PC-3 (cell line): ENCODE measurements around the gene AKAP13. TPM values are rescaled to one million over a fixed set of nuclear protein-coding genes. Genes with fewer than 3 reads are reported as not detected.

Source experiments
- ATAC-seq: fragments of 200-7000 bp; cut with Tn5 transposase; 2 replicates; pipeline ENCODE4 v1.9.1; 2020; ENCODE audit warnings: mild to moderate bottlenecking, moderate library complexity
- BruUV-seq: library from RNA; stranded (reverse); fragments of 400-500 nt; replicated peaks from 2 replicates; lab custom pipeline; 2021; lab: Mats Ljungman, UMichigan
- CTCF ChIA-PET: fragments of 300-600 bp; sonication (Branson Sonifier 250); formaldehyde crosslinking; loops from one replicate; lab custom pipeline; 2022; ENCODE audit warnings: antibody characterized with exemption; lab: Charles Lee
- POLR2A ChIA-PET: fragments of 300-600 bp; sonication (Branson Sonifier 250); formaldehyde crosslinking; loops from one replicate; lab custom pipeline; 2022; ENCODE audit warnings: antibody characterized with exemption; ENCODE audit not compliant: unreplicated experiment; lab: Charles Lee
- DNase-seq: peaks from one replicate; pipeline ENCODE4 v3.0.0-alpha.2; 2015
- H2AFZ ChIP-seq: fragments of 300-600 bp; sonication (generic); 2 replicates; pipeline ENCODE4 v1.6.0; 2016; ENCODE audit warnings: antibody characterized with exemption, low read length
- H3F3A ChIP-seq: fragments of 300-600 bp; sonication (generic); one replicate; pipeline ENCODE4 v1.6.0; 2017; ENCODE audit warnings: antibody characterized with exemption, low read length, control low read depth, mild to moderate bottlenecking; ENCODE audit not compliant: unreplicated experiment
- H3K27ac ChIP-seq: fragments of 300-600 bp; sonication (generic); 2 replicates; pipeline ENCODE4 v1.5.1; 2016; ENCODE audit warnings: mild to moderate bottlenecking, low read length
- H3K27me3 ChIP-seq: fragments of 300-600 bp; sonication (generic); 2 replicates; pipeline ENCODE4 v1.6.1; 2016; ENCODE audit warnings: low read length, mixed read lengths
- H3K36me3 ChIP-seq: fragments of 300-600 bp; sonication (generic); 2 replicates; pipeline ENCODE4 v1.6.1; 2016; ENCODE audit warnings: low read depth, mixed run types, low read length, mixed read lengths
- H3K4me1 ChIP-seq: fragments of 300-600 bp; sonication (generic); 2 replicates; pipeline ENCODE4 v1.5.1; 2016; ENCODE audit warnings: low read length; ENCODE audit not compliant: insufficient read depth
- H3K4me2 ChIP-seq: fragments of 300-600 bp; sonication (generic); 2 replicates; pipeline ENCODE4 v1.6.0; 2016; ENCODE audit warnings: low read length
- H3K4me3 ChIP-seq: fragments of 300-600 bp; sonication (generic); 2 replicates; pipeline ENCODE4 v1.5.1; 2016; ENCODE audit warnings: mild to moderate bottlenecking, low read length, mixed read lengths
- H3K79me2 ChIP-seq: fragments of 300-600 bp; sonication (generic); 2 replicates; pipeline ENCODE4 v1.6.1; 2017; ENCODE audit warnings: low read length, mixed read lengths
- H3K9ac ChIP-seq: fragments of 300-600 bp; sonication (generic); 2 replicates; pipeline ENCODE4 v1.6.0; 2016; ENCODE audit warnings: mild to moderate bottlenecking, low read length
- H3K9me2 ChIP-seq: fragments of 300-600 bp; sonication (generic); replicated peaks from 2 replicates; pipeline ENCODE4 v1.6.1; 2016; ENCODE audit warnings: mixed run types, low read length, mixed read lengths
- H3K9me3 ChIP-seq: fragments of 300-600 bp; sonication (generic); 2 replicates; pipeline ENCODE4 v1.6.1; 2016; ENCODE audit warnings: low read length, mixed read lengths
- H4K20me1 ChIP-seq: fragments of 300-600 bp; sonication (generic); 2 replicates; pipeline ENCODE4 v1.6.1; 2016; ENCODE audit warnings: low read length, mixed read lengths
- CTCF ChIP-seq: fragments of 300-600 bp; sonication (generic); conservative IDR thresholded peaks from 2 replicates; pipeline ENCODE4 v1.5.1; 2017; ENCODE audit warnings: antibody characterized with exemption, low read depth, mild to moderate bottlenecking, low read length
- EZH2 ChIP-seq: fragments of 300-600 bp; sonication (generic); IDR thresholded peaks from one replicate; pipeline ENCODE4 v1.6.1; 2017; ENCODE audit warnings: antibody characterized with exemption, mild to moderate bottlenecking, low read length; ENCODE audit not compliant: unreplicated experiment
- EZH2phosphoT487 ChIP-seq: fragments of 300-600 bp; sonication (generic); IDR thresholded peaks from 2 replicates; pipeline ENCODE4 v1.6.1; 2018; ENCODE audit warnings: mild to moderate bottlenecking, antibody characterized with exemption, low read length, borderline replicate concordance
- intact Hi-C: fragments of 100-400 bp; cut with micrococcal nuclease; formaldehyde crosslinking; loops from 2 replicates; pipeline ENCODE4 v1.9.0; 2023
- total RNA-seq: library from RNA; depleted of rRNA; stranded (reverse); fragments of >200 nt; gene quantifications from 2 replicates; pipeline ENCODE4 v1.2.3, GENCODE V29; 2014

Gene AKAP13
- total RNA-seq, 1 experiment from 2014 or later, result 36.8 TPM

DNA sequence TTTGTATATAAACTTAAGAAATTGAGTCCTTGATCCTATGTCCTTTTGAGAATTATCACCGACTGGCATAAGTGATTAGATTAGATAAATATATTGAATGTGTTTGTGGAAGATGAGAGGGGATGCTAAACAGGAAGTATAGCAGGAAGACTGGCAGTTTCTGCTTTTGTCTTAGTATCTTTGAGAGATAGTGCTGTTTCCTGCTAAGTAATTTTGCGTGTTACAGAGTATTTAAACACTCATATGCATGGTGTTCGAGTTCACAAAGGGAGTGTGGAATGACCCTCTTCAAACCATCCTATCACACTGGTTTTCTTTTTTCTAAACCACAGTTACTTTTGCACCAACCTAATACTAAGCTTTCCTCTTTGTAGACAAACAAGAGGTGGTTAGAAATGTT, 308.3 kb downstream of the AKAP13 start:
- no peak for ATAC-seq
- Histone ChIP-seq H3K9me3 (no peaks in the 10 kb centered on the region), H3K9me2 (no peaks in the 10 kb centered on the region), H3K4me3 (no peak overlapping the region), H4K20me1 (no peaks in the 10 kb centered on the region), H3K4me2 (no peak overlapping the region), H3K9ac (no peak overlapping the region), H3K79me2 (no peaks in the 10 kb centered on the region), H3K27ac (no peak overlapping the region), H3K36me3 (peaks cover 10% of the 10 kb centered on the region; the same call in 1 of the 2 replicates), H3K4me1 (no peaks in the 10 kb centered on the region), H3K27me3 (no peaks in the 10 kb centered on the region), H3F3A (no peaks in the 10 kb centered on the region), H2AFZ (no peak overlapping the region)
- ChIA-PET CTCF (no interaction called here), POLR2A (no interaction called here)
- no peak for DNase-seq
- TF ChIP-seq EZH2phosphoT487, result no peak
- no peak for TF ChIP-seq EZH2
- TF ChIP-seq CTCF, result no peak
- intact Hi-C loops, result no loop called here
- no TSS peak for BruUV-seq

DNA sequence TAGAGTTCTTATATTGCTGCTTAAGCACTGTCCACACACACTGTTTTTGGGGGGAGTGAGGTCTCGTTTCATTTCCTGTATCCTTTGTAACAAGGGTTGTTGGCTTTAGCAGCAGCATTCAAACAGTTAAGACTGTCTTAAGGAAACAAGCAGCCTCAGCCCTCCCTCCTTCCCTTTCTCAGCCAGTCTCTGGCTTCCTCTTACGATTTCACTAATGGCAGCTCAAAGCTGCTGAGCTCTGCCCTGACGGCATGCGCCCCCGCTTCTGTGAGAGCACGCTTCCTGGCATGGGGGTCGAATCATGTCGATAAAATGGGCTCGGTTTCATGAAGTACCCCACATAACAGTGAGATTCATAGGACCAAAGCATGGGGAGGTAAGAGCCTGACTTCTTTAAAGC, 309.3 kb downstream of the AKAP13 start:
- intact Hi-C loops, result no loop called here
- BruUV-seq, result no TSS peak
- no peak for TF ChIP-seq EZH2phosphoT487
- TF ChIP-seq EZH2, result no peak
- no peak for TF ChIP-seq CTCF
- no peaks in the 10 kb centered on the region for H3K27me3 ChIP-seq
- H3K4me3 ChIP-seq, result no peak overlapping the region
- no peaks in the 10 kb centered on the region for H3K9me3 ChIP-seq
- H3K9ac ChIP-seq, result no peak overlapping the region
- POLR2A ChIA-PET, result no interaction called here
- H2AFZ ChIP-seq, result no peak overlapping the region
- ATAC-seq (no peak), DNase-seq (no peak)
- H4K20me1 ChIP-seq, result no peaks in the 10 kb centered on the region
- no peaks in the 10 kb centered on the region for H3K4me1 ChIP-seq
- H3K36me3 ChIP-seq, result peaks cover 10% of the 10 kb centered on the region; the same call in 1 of the 2 replicates
- no peak overlapping the region for H3K27ac ChIP-seq
- CTCF ChIA-PET, result no interaction called here
- H3K79me2 ChIP-seq, result no peaks in the 10 kb centered on the region
- no peaks in the 10 kb centered on the region for H3K9me2 ChIP-seq
- H3F3A ChIP-seq, result no peaks in the 10 kb centered on the region
- no peak overlapping the region for H3K4me2 ChIP-seq

DNA sequence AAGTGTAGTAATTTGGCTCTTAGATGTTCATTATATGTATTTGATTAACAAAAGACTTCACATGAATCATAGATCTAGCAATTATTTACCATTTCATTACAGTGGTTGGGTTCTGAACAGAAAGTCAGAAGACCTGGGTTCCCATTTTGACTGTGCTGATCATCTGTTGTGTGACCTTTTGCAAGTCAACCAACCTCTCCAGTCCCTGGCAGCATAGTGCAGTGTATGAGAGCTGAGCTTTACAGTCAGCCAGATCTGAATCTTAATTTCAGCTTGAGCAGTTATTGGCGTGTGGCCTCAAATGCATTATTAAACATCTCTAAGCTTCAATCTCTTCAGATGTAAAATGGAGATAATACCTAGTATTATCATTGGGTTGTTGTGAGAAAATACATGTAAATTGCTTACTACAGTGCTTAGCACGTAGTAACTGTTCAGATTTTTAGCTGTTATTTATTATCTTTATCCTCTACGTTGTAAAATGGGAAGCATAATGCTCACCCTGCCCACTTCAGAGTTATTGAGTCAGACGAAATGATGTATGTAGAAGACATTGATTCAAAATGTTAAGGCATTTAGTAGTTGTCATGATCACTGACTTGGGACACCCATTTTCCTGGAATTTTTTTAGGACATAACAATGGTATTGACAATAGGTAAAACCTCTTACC, 310.3 kb downstream of the AKAP13 start:
- H3K9ac ChIP-seq, result no peak overlapping the region
- CTCF ChIA-PET, result no interaction called here

More for the DNA sequence above, 310.3 kb downstream of the AKAP13 start:
- Histone ChIP-seq H3K4me3 (no peak overlapping the region), H3K27ac (no peak overlapping the region), H3K4me2 (no peak overlapping the region), H3K36me3 (peaks cover 4% of the 10 kb centered on the region; the same call in 1 of the 2 replicates), H2AFZ (no peak overlapping the region), H3K9me3 (no peaks in the 10 kb centered on the region), H3K4me1 (no peaks in the 10 kb centered on the region), H3K9me2 (no peaks in the 10 kb centered on the region), H4K20me1 (no peaks in the 10 kb centered on the region), H3F3A (no peaks in the 10 kb centered on the region), H3K79me2 (no peaks in the 10 kb centered on the region), H3K27me3 (no peaks in the 10 kb centered on the region)
- POLR2A ChIA-PET, result no interaction called here
- intact Hi-C loops, result no loop called here
- BruUV-seq, result no TSS peak
- ATAC-seq, result no peak
- no peak for TF ChIP-seq EZH2phosphoT487
- TF ChIP-seq CTCF, result no peak
- TF ChIP-seq EZH2, result no peak
- no peak for DNase-seq
